Kidney glomerular epithelial cell (primary cell): ENCODE measurements around the gene COTL1.
"Not testable (repeated sequence)": the region's sequence is repeated elsewhere in the genome, so short reads cannot be mapped to it uniquely, and the experiment has no call there.

Experiments
- DNase-seq: peaks from one replicate; lab custom pipeline; 2025; lab: John Stamatoyannopoulos, UW

COTL1 gene

DNA sequence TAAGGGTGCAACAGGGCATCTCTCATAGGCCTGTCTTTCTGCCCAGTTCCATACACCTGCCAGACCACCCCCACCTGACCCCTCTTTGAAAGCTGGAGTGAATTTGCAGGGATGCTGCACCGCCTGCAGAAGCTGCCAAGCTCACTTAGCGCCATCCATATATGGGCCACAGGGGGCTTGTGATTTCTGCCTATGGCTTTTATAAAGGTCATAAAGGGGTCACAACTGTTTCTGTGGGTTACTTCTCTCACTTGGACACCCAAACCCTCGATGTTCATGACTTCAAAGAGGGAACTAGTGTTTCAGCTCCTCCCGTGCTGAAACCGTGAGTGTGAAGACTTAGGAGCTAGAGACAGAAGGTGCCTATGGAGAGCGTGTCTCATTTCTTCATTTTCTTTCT is 89.6 kb downstream of the COTL1 start:
- DNase-seq, result no peak

DNA sequence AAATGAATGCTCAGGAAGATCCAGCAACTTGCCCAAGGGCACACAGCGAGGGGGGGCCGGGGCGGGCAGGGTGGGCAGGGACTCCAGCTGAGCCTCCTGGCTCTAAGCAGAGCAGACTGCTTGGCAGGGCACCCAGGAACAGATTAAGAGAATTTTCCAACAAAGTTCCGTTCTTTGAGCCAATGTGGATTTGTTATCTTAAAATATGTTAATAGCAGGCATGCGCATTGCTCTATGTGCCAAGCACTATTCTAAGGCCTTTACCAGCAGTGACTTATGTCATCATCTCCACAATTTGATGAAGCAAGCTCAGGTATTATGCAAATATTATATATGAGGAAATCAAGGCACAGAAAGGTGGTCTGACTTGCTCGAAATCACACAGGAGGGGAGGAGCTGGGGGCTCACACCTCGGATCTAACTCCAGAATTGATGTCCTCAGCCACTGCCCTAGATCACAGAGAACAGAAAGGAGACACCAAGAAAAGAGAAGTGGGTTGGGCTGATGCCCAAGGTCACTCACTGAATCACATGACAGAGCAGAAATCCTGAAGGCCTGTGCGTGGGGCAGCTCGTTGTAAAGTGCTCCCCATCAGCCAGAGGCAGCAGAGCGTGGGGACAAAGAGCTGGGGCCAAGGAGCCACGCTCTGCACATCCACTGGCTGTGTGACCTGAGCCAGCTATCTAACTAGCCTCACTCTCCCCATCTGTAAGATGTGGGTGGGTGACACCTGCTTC is 90.2 kb downstream of the COTL1 start:
- no peak for DNase-seq

DNA sequence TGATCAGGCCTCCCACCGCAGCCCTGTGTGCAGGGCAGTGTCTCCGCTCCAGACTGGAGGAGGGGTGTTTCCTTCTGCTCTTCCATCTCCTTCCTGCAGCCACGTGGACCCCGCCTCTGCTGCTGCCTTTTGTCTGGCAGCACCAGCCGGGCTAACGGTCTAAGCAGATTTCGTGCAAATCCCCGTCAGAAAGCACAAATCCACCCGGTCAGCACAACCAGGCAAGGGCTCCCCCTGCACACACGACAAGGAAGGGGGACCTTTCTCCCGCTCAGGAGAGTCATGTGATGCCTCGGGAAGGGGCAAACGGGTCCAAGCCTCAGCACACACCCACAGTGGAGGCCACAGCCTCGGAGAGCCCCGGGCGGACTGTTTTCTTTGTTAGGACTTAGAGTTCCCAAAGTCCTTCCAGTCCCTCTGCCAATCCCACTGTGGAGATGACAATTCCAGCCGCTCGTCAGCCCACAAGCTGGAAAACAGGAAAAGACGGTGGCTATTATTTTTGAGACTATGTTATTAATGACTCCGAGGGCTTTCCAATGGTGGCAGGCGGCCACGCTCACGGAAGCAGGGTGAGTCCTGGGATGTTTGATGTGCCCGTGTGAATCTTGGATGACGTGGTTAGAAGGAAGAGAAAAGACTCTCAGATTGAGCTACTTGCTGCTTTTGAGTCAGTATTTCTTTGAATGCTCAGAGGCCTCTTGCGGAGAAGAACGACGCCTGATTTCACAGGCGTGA is 90.9 kb downstream of the COTL1 start:
- DNase-seq, result no peak

DNA sequence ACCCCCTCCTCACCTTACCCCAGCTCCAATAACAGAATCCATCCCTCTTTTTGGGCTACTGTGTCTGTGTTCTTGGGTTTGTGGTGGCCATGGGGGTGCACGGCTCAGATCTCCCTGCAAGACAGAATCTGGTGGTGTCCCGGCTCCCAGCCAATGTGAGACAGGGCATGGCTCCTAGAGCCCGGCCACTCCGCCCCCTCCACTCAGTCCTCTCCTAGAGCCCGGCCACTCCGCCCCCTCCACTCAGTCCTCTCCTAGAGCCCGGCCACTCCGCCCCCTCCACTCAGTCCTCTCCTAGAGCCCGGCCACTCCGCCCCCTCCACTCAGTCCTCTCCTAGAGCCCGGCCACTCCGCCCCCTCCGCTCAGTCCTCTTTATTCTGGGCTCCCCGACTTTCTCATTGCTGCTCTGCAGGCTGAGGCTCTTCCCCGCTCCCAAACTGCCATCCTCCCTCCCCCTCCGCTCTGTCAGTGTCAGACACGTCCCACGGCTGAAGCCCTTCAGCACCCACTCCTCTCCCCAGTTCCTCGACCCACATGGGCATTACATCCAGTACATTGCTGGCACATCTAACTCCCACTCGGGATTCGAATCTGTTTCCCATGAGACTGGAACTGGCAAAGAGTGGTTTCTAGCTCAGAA is 92.8 kb downstream of the COTL1 start:
- DNase-seq, result not testable (repeated sequence)

DNA sequence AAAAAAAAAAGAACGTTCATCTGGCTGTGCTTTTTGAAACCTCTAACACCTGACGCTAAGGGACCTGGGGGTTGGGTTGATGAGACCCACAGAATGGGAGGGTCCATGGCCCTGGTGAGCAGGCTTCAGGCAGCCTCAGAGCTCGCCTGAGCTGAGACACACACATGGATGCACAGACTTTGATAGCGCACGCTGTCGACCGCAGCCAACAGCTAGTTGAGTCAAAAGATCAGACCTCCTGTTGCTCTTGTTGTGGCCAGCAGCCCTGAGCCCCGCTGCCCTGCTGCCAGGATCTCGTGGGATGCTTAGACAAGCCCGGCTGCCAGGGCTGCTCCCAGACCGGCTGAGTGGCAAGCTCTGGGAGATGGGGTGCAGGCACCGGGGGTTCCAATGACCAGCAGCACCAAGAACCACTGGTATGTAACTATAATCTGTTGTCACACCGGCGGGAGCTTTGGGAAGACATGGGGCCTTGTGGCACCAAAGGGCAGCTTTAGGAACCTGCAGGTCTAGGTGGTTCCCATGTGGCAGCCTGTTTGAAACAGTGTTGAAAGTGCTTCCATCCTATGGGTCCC is 93.4 kb downstream of the COTL1 start:
- DNase-seq, result no peak

DNA sequence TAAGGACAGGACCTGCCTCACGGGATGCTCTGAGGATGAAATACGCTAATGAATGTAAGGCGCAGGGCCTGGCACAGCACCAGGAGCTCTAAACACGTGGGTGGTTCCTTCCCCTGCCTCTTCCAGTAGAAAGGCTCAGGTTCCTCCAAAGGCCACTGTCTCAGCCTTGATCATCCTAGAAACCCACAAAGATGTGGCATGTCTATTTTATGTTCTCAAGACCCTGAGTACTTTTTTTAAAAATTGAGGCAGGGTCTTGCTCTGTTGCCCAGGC is 96.4 kb downstream of the COTL1 start:
- DNase-seq, result no peak

DNA sequence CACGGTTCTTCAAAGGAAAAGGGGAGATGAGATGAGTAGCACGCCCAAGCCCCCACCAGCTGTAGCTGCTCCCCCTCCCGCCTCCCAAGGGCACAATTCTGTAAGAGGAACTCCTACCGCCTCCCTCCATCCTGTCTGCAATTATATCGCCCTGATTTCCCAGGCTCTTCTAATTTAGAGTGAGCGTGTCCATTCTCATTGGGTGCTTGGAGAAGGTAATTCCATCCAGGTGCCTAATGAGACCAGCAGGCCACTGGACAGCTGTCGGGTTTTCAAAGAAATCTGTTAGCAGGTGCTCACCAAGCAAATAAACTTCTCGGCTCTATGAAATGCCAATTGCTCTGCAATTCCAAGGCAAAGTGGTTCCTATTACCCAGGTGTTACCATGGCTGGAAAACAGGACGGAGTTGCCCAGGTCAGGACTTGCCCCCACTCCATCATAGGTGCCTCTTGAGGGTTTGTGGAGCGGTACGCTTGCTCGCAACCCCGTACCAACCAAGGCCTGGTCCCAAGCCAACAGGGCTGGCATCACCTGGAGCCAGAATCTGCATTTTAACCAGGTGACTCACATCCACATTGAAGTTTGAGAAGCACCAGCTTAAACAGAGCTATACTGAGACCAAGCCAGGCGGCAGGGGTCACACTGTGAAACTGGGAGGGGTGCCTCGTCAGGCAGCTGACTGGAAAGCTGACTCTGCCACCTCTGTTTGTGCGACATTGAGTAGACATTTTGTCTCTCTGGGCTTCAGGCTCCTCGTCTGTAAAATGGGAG is 97.0 kb downstream of the COTL1 start:
- no peak for DNase-seq

DNA sequence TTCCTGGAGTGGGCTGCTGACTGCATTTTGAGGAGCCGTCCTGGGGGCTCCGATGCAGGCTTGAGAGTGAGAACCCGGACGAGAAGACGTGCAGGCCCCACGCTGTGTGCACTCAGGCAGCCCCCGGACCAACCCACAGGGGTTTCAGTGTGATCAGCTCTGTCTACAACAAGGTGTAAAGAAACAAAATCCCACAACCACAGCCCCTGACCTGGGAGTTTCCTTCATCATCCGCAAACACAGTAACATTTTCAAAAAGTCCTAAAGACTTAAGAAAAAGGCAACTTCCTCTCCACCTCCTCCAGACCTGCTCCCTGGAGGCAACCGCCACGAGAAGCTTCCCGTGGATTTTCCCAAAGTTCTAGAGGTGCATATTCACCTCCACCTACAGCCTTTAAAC is 98.0 kb downstream of the COTL1 start:
- DNase-seq, result no peak

DNA sequence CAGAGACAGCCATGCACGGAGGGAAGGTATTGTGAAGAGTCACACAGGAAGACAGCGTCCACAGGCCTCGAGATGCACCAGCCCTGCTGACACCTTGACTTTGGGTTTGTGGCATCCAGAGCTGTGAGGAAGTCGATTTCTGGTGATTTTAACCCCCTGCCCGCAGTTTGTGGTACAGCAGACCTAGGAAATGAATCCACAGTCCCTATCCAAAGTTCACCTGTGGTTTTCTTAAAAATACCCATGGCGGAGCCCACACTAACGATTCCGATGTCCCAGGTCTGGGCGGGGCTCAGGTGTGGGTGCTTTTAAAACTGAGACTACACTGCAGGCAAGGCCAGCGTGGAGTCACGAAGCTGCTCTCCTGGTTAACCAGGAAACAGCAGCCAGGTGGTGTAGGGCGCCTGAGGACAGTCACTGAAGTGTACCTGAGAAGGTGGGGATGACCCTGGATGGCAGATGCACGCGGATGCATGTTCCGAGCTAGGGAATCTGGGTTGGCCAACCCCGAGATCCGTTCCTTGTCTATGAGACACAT is 99.0 kb downstream of the COTL1 start:
- DNase-seq, result no peak

DNA sequence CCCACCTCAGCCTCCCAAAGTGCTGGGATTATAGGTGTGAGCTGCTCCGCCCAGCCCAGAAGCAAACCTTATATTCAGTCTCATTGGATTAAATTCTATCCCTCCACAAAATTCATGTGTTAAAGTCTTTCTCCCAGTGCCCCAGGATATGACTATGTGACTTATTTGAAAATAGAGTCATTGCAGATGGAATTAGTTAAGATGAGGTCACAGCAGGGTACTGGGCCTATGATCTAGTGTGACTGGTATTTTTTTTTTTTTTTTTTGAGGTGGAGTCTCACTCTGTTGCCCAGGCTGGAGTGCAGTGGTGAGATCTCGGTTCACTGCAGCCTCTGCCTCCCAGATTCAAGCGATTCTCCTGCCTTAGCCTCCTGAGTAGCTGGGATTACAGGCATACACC is 99.7 kb downstream of the COTL1 start:
- not testable (repeated sequence) for DNase-seq

DNA sequence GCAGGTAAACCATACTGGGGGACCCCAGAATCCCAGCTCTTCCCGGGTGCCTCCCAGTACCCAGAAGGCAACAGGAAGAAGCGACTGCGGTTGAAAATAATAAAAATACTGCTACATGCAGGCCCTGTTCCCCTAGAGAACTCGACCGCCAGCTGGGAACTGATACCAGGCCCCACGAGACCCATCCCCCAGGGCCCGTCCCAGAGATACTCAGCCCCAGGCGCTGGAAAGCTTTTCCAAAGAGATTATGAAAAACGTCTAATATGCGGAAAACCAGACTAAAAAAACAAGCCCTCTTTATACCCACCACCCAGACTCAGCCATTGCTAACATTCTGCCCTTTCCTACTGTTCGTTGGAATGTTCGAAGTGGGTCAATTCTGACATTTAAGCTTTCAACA is 100.5 kb downstream of the COTL1 start:
- DNase-seq, result no peak
